Stimulated activated CD4-positive, alpha-beta T cell treated with anti-CD3 and anti-CD28 coated beads, Interleukin-1b, Interleukin-23, amount 100 ng/mL, for 4 hours (primary cell): Measurements from ENCODE around the gene TAOK1.

Source experiments
- DNase-seq, 2 donors: peaks; one replicate each; pipeline ENCODE4 v3.0.0-alpha.2; 2020; ENCODE audit warnings: low read depth in 2 of 2

The TAOK1 gene

GRCh38 chr17:29569245-29569950, 179.2 kb downstream of the TAOK1 start:
- DNase-seq = no peak

GRCh38 chr17:29570521-29570920, 180.4 kb downstream of the TAOK1 start:
- DNase-seq = no peak

GRCh38 chr17:29571486-29571882, 181.3 kb downstream of the TAOK1 start:
- DNase-seq = no peak

- no peak for DNase-seq
Measured at GRCh38 chr17:29571883-29572681, 181.9 kb downstream of the TAOK1 start.

- peak; percentile 58 to 61 for DNase-seq
Measured at GRCh38 chr17:29572691-29573557, 182.8 kb downstream of the TAOK1 start.

- DNase-seq = no peak
Measured at GRCh38 chr17:29573558-29573869, 183.4 kb downstream of the TAOK1 start.

- no peak for DNase-seq
Measured at GRCh38 chr17:29573871-29574731, 183.9 kb downstream of the TAOK1 start.

GRCh38 chr17:29574732-29575510, 184.8 kb downstream of the TAOK1 start:
- no peak for DNase-seq

GRCh38 chr17:29575511-29576213, 185.5 kb downstream of the TAOK1 start:
- no peak for DNase-seq

GRCh38 chr17:29576214-29577000, 186.2 kb downstream of the TAOK1 start:
- DNase-seq = no peak

- DNase-seq = no peak
Measured at GRCh38 chr17:29577001-29577370, 186.8 kb downstream of the TAOK1 start.

- DNase-seq = no peak
Measured at GRCh38 chr17:29577385-29578211, 187.4 kb downstream of the TAOK1 start.

- DNase-seq = no peak
Measured at GRCh38 chr17:29578626-29579485, 188.7 kb downstream of the TAOK1 start.

GRCh38 chr17:29579866-29580771, 190.0 kb downstream of the TAOK1 start:
- DNase-seq = peak; percentile 85 to 88

GRCh38 chr17:29581583-29582253, 191.6 kb downstream of the TAOK1 start:
- DNase-seq = no peak

GRCh38 chr17:29582254-29582765, 192.1 kb downstream of the TAOK1 start:
- no peak for DNase-seq
